Epithelial cell of esophagus (primary cell): Measurements from ENCODE around the gene PMPCA.

Source experiments
- DNase-seq: peaks from one replicate; pipeline ENCODE4 v3.0.0; 2010; ENCODE audit warnings: low read depth
- H3K4me3 ChIP-seq: 2 replicates; pipeline ENCODE4 v1.5.1; 2011; ENCODE audit warnings: mild to moderate bottlenecking, low read length, control low read depth
- CTCF ChIP-seq: IDR thresholded peaks from 2 replicates; pipeline ENCODE4 v1.5.1; 2011; ENCODE audit warnings: low read depth, mild to moderate bottlenecking, low read length, control low read depth, inconsistent platforms; ENCODE audit not compliant: insufficient read depth; ENCODE audit errors: missing control alignments

The PMPCA gene

GRCh38 chr9:136363949-136364748, 46.3 kb upstream of the PMPCA start:
- no peak for TF ChIP-seq CTCF
- H3K4me3 ChIP-seq: peak overlapping the region; percentile 21
- DNase-seq: no peak

GRCh38 chr9:136364942-136365774, 45.3 kb upstream of the PMPCA start:
- TF ChIP-seq CTCF: no peak
- no peak for DNase-seq
- no peak overlapping the region for H3K4me3 ChIP-seq

- H3K4me3 ChIP-seq: no peak overlapping the region
- no peak for DNase-seq
- TF ChIP-seq CTCF: no peak
Observed at GRCh38 chr9:136365775-136366222, 44.7 kb upstream of the PMPCA start.

- DNase-seq: no peak
- no peak overlapping the region for H3K4me3 ChIP-seq
- no peak for TF ChIP-seq CTCF
Observed at GRCh38 chr9:136366826-136367225, 43.6 kb upstream of the PMPCA start.

- TF ChIP-seq CTCF: no peak
- no peak overlapping the region for H3K4me3 ChIP-seq
- no peak for DNase-seq
Observed at GRCh38 chr9:136367296-136368145, 42.9 kb upstream of the PMPCA start.

GRCh38 chr9:136368190-136368589, 42.3 kb upstream of the PMPCA start:
- H3K4me3 ChIP-seq: no peak overlapping the region
- DNase-seq: no peak
- no peak for TF ChIP-seq CTCF
